Glutamatergic neuron (in vitro differentiated cells): ENCODE data around the gene ANO1. TPM values are rescaled to one million over a fixed set of nuclear protein-coding genes. Genes with fewer than 3 reads are reported as not detected.

Source experiments
- DNase-seq: peaks from one replicate; pipeline ENCODE4 v3.0.0; 2022
- H3K27ac Mint-ChIP-seq: one replicate; pipeline ENCODE4 v1.8.0; 2020; ENCODE audit warnings: mild to moderate bottlenecking, mixed read lengths, inconsistent platforms; ENCODE audit not compliant: unreplicated experiment
- H3K27me3 Mint-ChIP-seq: one replicate; pipeline ENCODE4 v1.8.0; 2020; ENCODE audit warnings: mild to moderate bottlenecking, moderate library complexity, mixed read lengths, inconsistent platforms; ENCODE audit not compliant: unreplicated experiment
- H3K36me3 Mint-ChIP-seq: one replicate; pipeline ENCODE4 v1.8.0; 2020; ENCODE audit warnings: mild to moderate bottlenecking, mixed read lengths, inconsistent platforms; ENCODE audit not compliant: unreplicated experiment
- H3K4me1 Mint-ChIP-seq: one replicate; pipeline ENCODE4 v1.8.0; 2020; ENCODE audit warnings: mild to moderate bottlenecking, low read depth, mixed read lengths, inconsistent platforms; ENCODE audit not compliant: unreplicated experiment
- H3K4me3 Mint-ChIP-seq: one replicate; pipeline ENCODE4 v1.8.0; 2020; ENCODE audit warnings: mild to moderate bottlenecking, mixed read lengths, inconsistent platforms; ENCODE audit not compliant: unreplicated experiment
- H3K9me3 Mint-ChIP-seq: one replicate; pipeline ENCODE4 v1.8.0; 2020; ENCODE audit warnings: mild to moderate bottlenecking, moderate library complexity, mixed read lengths, inconsistent platforms; ENCODE audit not compliant: unreplicated experiment
- CTCF ChIP-seq: fragments of 200-600 bp; sonication (generic); IDR thresholded peaks from one replicate; pipeline ENCODE4 v1.5.0; 2021; ENCODE audit not compliant: partially characterized antibody, unreplicated experiment
- total RNA-seq: library from RNA; stranded (reverse); fragmentation: NEBNext Ultra II Directional; extraction: Animal tissue kit (Norgen Biotek cat#: 25700); gene quantifications from one replicate; pipeline ENCODE4 v1.2.1, GENCODE V29; 2021; ENCODE audit not compliant: unreplicated experiment

ANO1 gene
- total RNA-seq, 1 donor from 2014 or later, result not detected

GRCh38 chr11:70084046-70084984 lies 6.2 kb downstream of the ANO1 start:
- peaks cover 15% of the 10 kb centered on the region for H3K27me3 Mint-ChIP-seq
- no peaks in the 10 kb centered on the region for H3K4me1 Mint-ChIP-seq
- H3K27ac Mint-ChIP-seq, result no peak overlapping the region

GRCh38 chr11:70085815-70086769 lies 8.0 kb downstream of the ANO1 start:
- peaks cover 10% of the 10 kb centered on the region for H3K27me3 Mint-ChIP-seq
- no peaks in the 10 kb centered on the region for H3K36me3 Mint-ChIP-seq
- no peak for TF ChIP-seq CTCF
- H3K9me3 Mint-ChIP-seq, result no peaks in the 10 kb centered on the region
- H3K4me1 Mint-ChIP-seq, result peaks cover 2% of the 10 kb centered on the region
- H3K27ac Mint-ChIP-seq, result no peak overlapping the region
- no peak overlapping the region for H3K4me3 Mint-ChIP-seq
- no peak for DNase-seq

More at GRCh38 chr11:70084046-70084984, 6.2 kb downstream of the ANO1 start:
- TF ChIP-seq CTCF, result no peak
- Mint-ChIP-seq H3K9me3 (no peaks in the 10 kb centered on the region), H3K36me3 (no peaks in the 10 kb centered on the region), H3K4me3 (no peak overlapping the region)
- no peak for DNase-seq

DNA sequence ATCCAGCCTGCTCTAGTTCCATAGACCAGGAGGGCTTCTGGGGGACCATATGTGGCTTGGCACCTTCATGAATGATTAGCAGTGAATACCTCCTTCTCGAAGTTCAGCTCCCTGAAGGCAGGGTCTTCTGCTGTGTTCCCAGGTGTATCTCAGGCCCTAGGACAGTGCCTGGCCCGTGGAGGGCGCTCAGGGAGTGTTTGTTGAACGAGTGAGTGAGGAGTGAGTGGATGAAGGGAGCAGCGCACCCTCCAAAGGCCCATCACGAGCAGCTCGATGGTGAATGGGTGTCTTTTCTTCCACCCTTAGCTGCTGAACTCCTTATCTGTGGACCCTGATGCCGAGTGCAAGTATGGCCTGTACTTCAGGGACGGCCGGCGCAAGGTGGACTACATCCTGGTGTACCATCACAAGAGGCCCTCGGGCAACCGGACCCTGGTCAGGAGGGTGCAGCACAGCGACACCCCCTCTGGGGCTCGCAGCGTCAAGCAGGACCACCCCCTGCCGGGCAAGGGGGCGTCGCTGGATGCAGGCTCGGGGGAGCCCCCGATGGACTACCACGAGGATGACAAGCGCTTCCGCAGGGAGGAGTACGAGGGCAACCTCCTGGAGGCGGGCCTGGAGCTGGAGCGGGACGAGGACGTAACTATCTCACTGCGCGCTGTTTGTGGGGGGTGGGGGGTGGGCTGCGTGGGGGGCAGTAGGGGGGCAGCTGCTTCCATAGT lies 9.5 kb downstream of the ANO1 start:
- H3K27me3 Mint-ChIP-seq, result peaks cover 9% of the 10 kb centered on the region
- no peak overlapping the region for H3K27ac Mint-ChIP-seq
- no peaks in the 10 kb centered on the region for H3K9me3 Mint-ChIP-seq
- no peak for TF ChIP-seq CTCF
- no peak overlapping the region for H3K4me3 Mint-ChIP-seq
- peaks cover 5% of the 10 kb centered on the region for H3K4me1 Mint-ChIP-seq
- DNase-seq, result no peak
- H3K36me3 Mint-ChIP-seq, result no peaks in the 10 kb centered on the region

- Mint-ChIP-seq H3K27ac (no peak overlapping the region), H3K4me1 (peaks cover 5% of the 10 kb centered on the region), H3K27me3 (peaks cover 9% of the 10 kb centered on the region), H3K36me3 (no peaks in the 10 kb centered on the region), H3K9me3 (no peaks in the 10 kb centered on the region), H3K4me3 (no peak overlapping the region)
- no peak for DNase-seq
- no peak for TF ChIP-seq CTCF
Observed at GRCh38 chr11:70088735-70089250, 10.7 kb downstream of the ANO1 start.
